Measurements from ENCODE around the gene DNAJC3.

The DNAJC3 gene

GRCh38 chr13:95676762-95677563, at the start of gene DNAJC3:
Gene DNAJC3, plus strand, starts transcription at chr13:95677139. Its CDS starts 117 bp downstream, at chr13:95677256.
- TF ChIP-seq, protein P1, sequence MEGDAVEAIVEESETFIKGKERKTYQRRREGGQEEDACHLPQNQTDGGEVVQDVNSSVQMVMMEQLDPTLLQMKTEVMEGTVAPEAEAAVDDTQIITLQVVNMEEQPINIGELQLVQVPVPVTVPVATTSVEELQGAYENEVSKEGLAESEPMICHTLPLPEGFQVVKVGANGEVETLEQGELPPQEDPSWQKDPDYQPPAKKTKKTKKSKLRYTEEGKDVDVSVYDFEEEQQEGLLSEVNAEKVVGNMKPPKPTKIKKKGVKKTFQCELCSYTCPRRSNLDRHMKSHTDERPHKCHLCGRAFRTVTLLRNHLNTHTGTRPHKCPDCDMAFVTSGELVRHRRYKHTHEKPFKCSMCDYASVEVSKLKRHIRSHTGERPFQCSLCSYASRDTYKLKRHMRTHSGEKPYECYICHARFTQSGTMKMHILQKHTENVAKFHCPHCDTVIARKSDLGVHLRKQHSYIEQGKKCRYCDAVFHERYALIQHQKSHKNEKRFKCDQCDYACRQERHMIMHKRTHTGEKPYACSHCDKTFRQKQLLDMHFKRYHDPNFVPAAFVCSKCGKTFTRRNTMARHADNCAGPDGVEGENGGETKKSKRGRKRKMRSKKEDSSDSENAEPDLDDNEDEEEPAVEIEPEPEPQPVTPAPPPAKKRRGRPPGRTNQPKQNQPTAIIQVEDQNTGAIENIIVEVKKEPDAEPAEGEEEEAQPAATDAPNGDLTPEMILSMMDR (IDR thresholded peaks at IDR 0.05), result no peak

DNA sequence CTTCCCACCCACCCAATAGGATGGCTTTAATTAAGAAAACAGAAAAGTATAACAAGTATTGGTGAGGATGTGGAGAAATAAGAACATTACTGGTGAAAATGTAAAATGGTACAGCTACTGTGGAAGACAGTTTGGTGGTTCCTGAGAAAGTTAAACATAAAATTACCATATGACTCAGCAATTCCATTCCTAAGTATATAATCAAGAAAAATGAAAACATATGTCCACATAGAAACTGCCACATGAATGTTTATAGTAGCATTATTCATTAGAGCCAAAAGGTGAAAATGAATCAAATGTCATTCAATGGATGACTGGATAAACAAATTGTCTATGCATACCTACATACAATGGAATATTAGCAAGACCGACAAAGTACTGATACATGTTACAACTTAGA, 49.3 kb upstream of the DNAJC3 start:
- TF ChIP-seq, protein P1 (IDR thresholded peaks at IDR 0.05), result no peak

DNA sequence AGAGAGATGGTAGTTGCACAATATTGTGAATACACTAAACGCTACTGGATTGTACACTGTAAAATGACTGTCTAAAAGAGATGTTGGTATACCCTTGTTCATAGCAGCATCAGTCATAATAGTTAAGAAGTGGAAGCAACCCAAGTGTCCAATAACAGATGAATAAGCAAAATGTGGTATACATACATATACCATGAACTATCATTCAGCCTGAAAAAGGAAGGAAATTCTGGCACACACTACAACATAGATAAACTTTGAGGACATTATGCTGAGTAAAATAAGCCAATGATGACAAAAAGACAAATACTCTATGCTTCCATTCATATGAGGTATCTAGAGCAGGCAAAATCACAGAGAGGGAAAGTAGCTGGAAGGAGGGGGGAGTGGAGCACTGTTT, 48.5 kb upstream of the DNAJC3 start:
- TF ChIP-seq, protein P1 (IDR thresholded peaks at IDR 0.05), result no peak

GRCh38 chr13:95629071-95629470, 47.9 kb upstream of the DNAJC3 start:
- TF ChIP-seq, protein P1 (IDR thresholded peaks at IDR 0.05), result no peak

- TF ChIP-seq, protein P1 (IDR thresholded peaks at IDR 0.05), result no peak
Measured at GRCh38 chr13:95630593-95630992, 46.3 kb upstream of the DNAJC3 start.

DNA sequence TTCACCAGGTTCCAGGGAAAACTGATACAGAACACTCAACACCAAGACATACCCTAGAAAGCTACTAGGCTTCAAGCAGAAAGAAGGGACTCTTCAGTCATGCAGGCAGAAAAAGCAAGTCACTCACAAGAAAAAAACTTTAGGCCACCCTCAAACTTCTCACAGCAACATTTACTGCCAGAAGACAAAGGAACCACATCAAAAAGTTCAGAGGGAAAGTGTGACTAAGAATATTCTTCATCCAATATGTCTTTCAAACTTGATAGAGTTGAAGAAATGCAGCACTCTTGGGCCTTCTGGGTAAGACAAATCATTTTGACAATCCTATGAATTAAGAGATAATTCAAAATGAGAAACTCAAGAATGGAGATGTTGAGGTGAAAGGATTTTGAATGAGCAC, 40.1 kb upstream of the DNAJC3 start:
- TF ChIP-seq, protein P1 (IDR thresholded peaks at IDR 0.05), result no peak

GRCh38 chr13:95641291-95642027, 35.5 kb upstream of the DNAJC3 start:
- TF ChIP-seq, protein P1 (IDR thresholded peaks at IDR 0.05), result no peak
